NCI-H345 treated with DMSO at 0.1 percent for 48 hours (cell line): ENCODE results near the gene CCDC152.
"Not testable (repeated sequence)": the region's sequence is repeated elsewhere in the genome, so short reads cannot be mapped to it uniquely, and the experiment has no call there.

Experiments
- DNase-seq: peaks from one replicate; lab custom pipeline; 2025; ENCODE audit not compliant: unreplicated experiment; lab: John Stamatoyannopoulos, UW

Gene CCDC152

GRCh38 chr5:42811591-42812446 is 55.2 kb downstream of the CCDC152 start, which contains the start of gene SELENOP:
Gene SELENOP, minus strand, starts transcription at chr5:42811892. Its CDS starts 3,539 bp downstream, at chr5:42808353.
- DNase-seq = no peak

- DNase-seq = no peak
These were observed 56.0 kb downstream of the CCDC152 start for GRCh38 chr5:42812620-42813019.

GRCh38 chr5:42813533-42813932 is 56.9 kb downstream of the CCDC152 start:
- DNase-seq = no peak

- DNase-seq = not testable (repeated sequence)
These were observed 59.9 kb downstream of the CCDC152 start for GRCh38 chr5:42816546-42816945.

- DNase-seq = no peak
These were observed 63.1 kb downstream of the CCDC152 start for GRCh38 chr5:42819745-42820144.

GRCh38 chr5:42822548-42822947 is 65.9 kb downstream of the CCDC152 start:
- DNase-seq = no peak

GRCh38 chr5:42824347-42824976 is 67.8 kb downstream of the CCDC152 start:
- no peak for DNase-seq

GRCh38 chr5:42825422-42826148 is 69.0 kb downstream of the CCDC152 start:
- no peak for DNase-seq

- no peak for DNase-seq
These were observed 70.3 kb downstream of the CCDC152 start for GRCh38 chr5:42826757-42827515.

- DNase-seq = no peak
These were observed 72.1 kb downstream of the CCDC152 start for GRCh38 chr5:42828671-42829070.

GRCh38 chr5:42830924-42831323 is 74.3 kb downstream of the CCDC152 start:
- DNase-seq = no peak

GRCh38 chr5:42832060-42832459 is 75.4 kb downstream of the CCDC152 start:
- no peak for DNase-seq

- DNase-seq = no peak
These were observed 79.6 kb downstream of the CCDC152 start for GRCh38 chr5:42836070-42836769.

GRCh38 chr5:42837601-42838000 is 81.0 kb downstream of the CCDC152 start:
- no peak for DNase-seq

GRCh38 chr5:42839196-42839595 is 82.6 kb downstream of the CCDC152 start:
- DNase-seq = no peak

GRCh38 chr5:42840269-42840668 is 83.7 kb downstream of the CCDC152 start:
- no peak for DNase-seq

GRCh38 chr5:42840842-42841567 is 84.4 kb downstream of the CCDC152 start:
- DNase-seq = no peak

GRCh38 chr5:42842921-42843641 is 86.5 kb downstream of the CCDC152 start:
- no peak for DNase-seq

GRCh38 chr5:42843675-42844292 is 87.2 kb downstream of the CCDC152 start:
- DNase-seq = no peak
